GM18907 (cell line): Measurements from ENCODE around the gene ZCCHC8.

Experiments
- ATAC-seq: cut with Tn5 transposase; IDR thresholded peaks from one replicate; pipeline ENCODE4 v1.9.1; 2021; ENCODE audit warnings: mild to moderate bottlenecking, moderate library complexity; ENCODE audit not compliant: unreplicated experiment

ZCCHC8 gene

GRCh38 chr12:122500685-122501488 is at the start of gene ZCCHC8:
Gene ZCCHC8 (minus strand): TSS chr12:122500932. CDS start chr12:122500840, 92 bp downstream.
- ATAC-seq: peak; percentile 92

GRCh38 chr12:122547330-122547729 is 46.6 kb upstream of the ZCCHC8 start:
- ATAC-seq: no peak

- peak; percentile 65 for ATAC-seq
These were observed 45.1 kb upstream of the ZCCHC8 start for GRCh38 chr12:122545855-122546254.

GRCh38 chr12:122544537-122544936 is 43.8 kb upstream of the ZCCHC8 start:
- ATAC-seq: no peak

GRCh38 chr12:122538496-122538895 is 37.8 kb upstream of the ZCCHC8 start:
- no peak for ATAC-seq

GRCh38 chr12:122537021-122537420 is 36.3 kb upstream of the ZCCHC8 start:
- no peak for ATAC-seq

- ATAC-seq: no peak
These were observed 33.1 kb upstream of the ZCCHC8 start for GRCh38 chr12:122533856-122534255.

GRCh38 chr12:122528992-122529391 is 28.3 kb upstream of the ZCCHC8 start:
- ATAC-seq: no peak

- no peak for ATAC-seq
These were observed 27.9 kb upstream of the ZCCHC8 start for GRCh38 chr12:122528582-122528981.

GRCh38 chr12:122527478-122527944 is 26.8 kb upstream of the ZCCHC8 start:
- ATAC-seq: no peak

- ATAC-seq: peak; percentile 93
These were observed 26.1 kb upstream of the ZCCHC8 start, which contains the start of the genes KNTC1 and RSRC2 for GRCh38 chr12:122526683-122527477. Gene KNTC1 (plus strand): TSS chr12:122527249. CDS start chr12:122530064, 2,815 bp downstream. Gene RSRC2 (minus strand): TSS chr12:122526936. CDS start chr12:122526853, 83 bp downstream.

- no peak for ATAC-seq
These were observed 23.4 kb upstream of the ZCCHC8 start for GRCh38 chr12:122523846-122524718.

- ATAC-seq: no peak
These were observed 22.5 kb upstream of the ZCCHC8 start for GRCh38 chr12:122523280-122523679.

GRCh38 chr12:122520676-122521075 is 19.9 kb upstream of the ZCCHC8 start:
- no peak for ATAC-seq

- no peak for ATAC-seq
These were observed 18.7 kb upstream of the ZCCHC8 start for GRCh38 chr12:122519418-122519817.

GRCh38 chr12:122518908-122519307 is 18.2 kb upstream of the ZCCHC8 start:
- no peak for ATAC-seq

- ATAC-seq: no peak
These were observed 17.1 kb upstream of the ZCCHC8 start for GRCh38 chr12:122517877-122518276.

GRCh38 chr12:122516544-122517361 is 16.0 kb upstream of the ZCCHC8 start:
- no peak for ATAC-seq

GRCh38 chr12:122515275-122515674 is 14.5 kb upstream of the ZCCHC8 start:
- ATAC-seq: no peak

GRCh38 chr12:122513660-122514059 is 12.9 kb upstream of the ZCCHC8 start:
- ATAC-seq: no peak
